Trophoblast cell (in vitro differentiated cells and primary cell): ENCODE data around the gene AGBL1.
A peak's percentile ranks its signal among the peaks of the same experiment; 100 is the strongest.

Experiments
- DNase-seq, 2 donors: peaks; one replicate each; pipeline ENCODE4 v3.0.0-alpha.2; 2016
- H2AFZ ChIP-seq: 2 replicates; pipeline ENCODE4 v1.6.1; 2013; ENCODE audit warnings: low read length, moderate library complexity, mild to moderate bottlenecking; ENCODE audit not compliant: insufficient read depth, poor library complexity
- H2AK5ac ChIP-seq: 2 replicates; pipeline ENCODE4 v1.6.1; 2013; ENCODE audit warnings: mild to moderate bottlenecking, low read length
- H2BK120ac ChIP-seq: 2 replicates; pipeline ENCODE4 v1.6.1; 2013; ENCODE audit warnings: low read length, mild to moderate bottlenecking, moderate library complexity; ENCODE audit not compliant: insufficient read depth, poor library complexity
- H2BK12ac ChIP-seq: 2 replicates; pipeline ENCODE4 v1.6.1; 2013; ENCODE audit warnings: mild to moderate bottlenecking, low read length, moderate library complexity
- H2BK5ac ChIP-seq: 2 replicates; pipeline ENCODE4 v1.6.1; 2013; ENCODE audit warnings: low read length, low read depth, moderate library complexity, mild to moderate bottlenecking; ENCODE audit not compliant: poor library complexity
- H3K14ac ChIP-seq: 2 replicates; pipeline ENCODE4 v1.6.1; 2013; ENCODE audit warnings: mild to moderate bottlenecking, low read length
- H3K18ac ChIP-seq: 2 replicates; pipeline ENCODE4 v1.6.1; 2013; ENCODE audit warnings: mild to moderate bottlenecking, low read length
- H3K23ac ChIP-seq: 2 replicates; pipeline ENCODE4 v1.6.1; 2013; ENCODE audit warnings: low read length
- H3K27ac ChIP-seq: 2 replicates; pipeline ENCODE4 v1.5.1; 2013; ENCODE audit warnings: low read depth, mild to moderate bottlenecking, inconsistent platforms, low read length, moderate library complexity
- H3K27me3 ChIP-seq: 2 replicates; pipeline ENCODE4 v1.6.1; 2013; ENCODE audit warnings: inconsistent platforms, mild to moderate bottlenecking, low read length, moderate library complexity; ENCODE audit not compliant: insufficient read depth
- H3K36me3 ChIP-seq, 2 experiments: 1 replicate in 1 of 2; 2 replicates in 1 of 2; pipeline ENCODE4 v1.6.1; 2013; ENCODE audit warnings: low read length in 2 of 2, mild to moderate bottlenecking in 2 of 2, moderate library complexity in 1 of 2; ENCODE audit not compliant: insufficient read depth in 2 of 2, control insufficient read depth in 1 of 2
- H3K4ac ChIP-seq: 2 replicates; pipeline ENCODE4 v1.6.1; 2013; ENCODE audit warnings: low read depth, mild to moderate bottlenecking, low read length, moderate library complexity
- H3K4me1 ChIP-seq, 2 experiments: 1 replicate in 1 of 2; 2 replicates in 1 of 2; pipeline ENCODE4 v1.6.1; 2013; ENCODE audit warnings: low read length in 2 of 2, mild to moderate bottlenecking in 2 of 2, moderate library complexity in 1 of 2; ENCODE audit not compliant: insufficient read depth in 2 of 2, control insufficient read depth in 1 of 2
- H3K4me2 ChIP-seq: 2 replicates; pipeline ENCODE4 v1.6.1; 2013; ENCODE audit warnings: inconsistent platforms, mild to moderate bottlenecking, low read length, moderate library complexity
- H3K4me3 ChIP-seq: 2 replicates; pipeline ENCODE4 v1.5.1; 2013; ENCODE audit warnings: mild to moderate bottlenecking, low read depth, low read length, inconsistent platforms
- H3K79me1 ChIP-seq: one replicate; pipeline ENCODE4 v1.6.1; 2013; ENCODE audit warnings: low read length
- H3K79me2 ChIP-seq: 2 replicates; pipeline ENCODE4 v1.6.1; 2013; ENCODE audit warnings: low read length, mild to moderate bottlenecking; ENCODE audit not compliant: control insufficient read depth, insufficient read depth, poor library complexity
- H3K9ac ChIP-seq: 2 replicates; pipeline ENCODE4 v1.6.1; 2013; ENCODE audit warnings: mild to moderate bottlenecking, low read length
- H3K9me3 ChIP-seq: 2 replicates; pipeline ENCODE4 v1.6.1; 2013; ENCODE audit warnings: low read depth, mild to moderate bottlenecking, control low read depth, inconsistent platforms, low read length; ENCODE audit not compliant: insufficient read depth
- H4K12ac ChIP-seq: 2 replicates; pipeline ENCODE4 v1.6.1; 2013; ENCODE audit warnings: low read depth, mild to moderate bottlenecking, low read length, moderate library complexity
- H4K8ac ChIP-seq: 2 replicates; pipeline ENCODE4 v1.6.1; 2013; ENCODE audit warnings: low read depth, mild to moderate bottlenecking, low read length, moderate library complexity
- H4K91ac ChIP-seq: one replicate; pipeline ENCODE4 v1.6.1; 2013; ENCODE audit warnings: low read depth, mild to moderate bottlenecking, low read length, moderate library complexity
- WGBS: extraction: QIAGEN DNeasy Blood & Tissue Kit; methylation state at CpG from one replicate; pipeline ENCODE4 v1.1.7; 2013; ENCODE audit warnings: missing lambda C conversion rate; ENCODE audit not compliant: insufficient read length, insufficient coverage; ENCODE audit errors: extremely low coverage; 5-methylcytosine and 5-hydroxymethylcytosine counted together

AGBL1 gene

DNA sequence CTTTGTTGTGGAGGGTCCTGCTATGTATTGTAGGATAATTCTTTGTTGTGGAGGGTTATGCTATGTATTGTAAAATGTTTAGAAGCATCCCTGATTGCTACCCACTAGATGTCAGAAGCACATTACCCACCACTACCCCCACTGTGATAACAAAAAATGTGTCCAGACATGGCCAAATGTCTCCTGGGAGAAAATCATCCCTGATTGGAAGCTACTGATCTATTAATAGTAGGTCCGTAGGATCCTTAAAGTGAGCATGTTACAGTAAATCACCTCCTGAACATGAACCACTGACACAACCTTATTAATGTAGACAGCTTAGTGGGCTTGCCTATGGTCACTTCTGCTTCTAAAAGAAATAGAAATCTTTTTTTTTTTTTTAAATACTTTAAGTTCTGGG is 884.6 kb downstream of the AGBL1 start:
- Histone ChIP-seq H3K4me3 (no peak overlapping the region), H4K8ac (no peak overlapping the region), H3K27ac (no peak overlapping the region), H3K9ac (no peak overlapping the region), H3K14ac (no peak overlapping the region), H2BK5ac (no peak overlapping the region), H4K12ac (no peak overlapping the region), H3K79me1 (no peaks in the 10 kb centered on the region), H2AFZ (no peak overlapping the region), H2BK120ac (no peak overlapping the region), H3K23ac (no peak overlapping the region), H3K4me2 (no peak overlapping the region), H3K27me3 (no peaks in the 10 kb centered on the region), H2AK5ac (no peak overlapping the region), H4K91ac (no peak overlapping the region), H3K4me1 (no peaks in the 10 kb centered on the region), H3K36me3 (no peaks in the 10 kb centered on the region), H3K4ac (no peak overlapping the region), H3K79me2 (no peaks in the 10 kb centered on the region), H3K18ac (no peak overlapping the region), H2BK12ac (no peak overlapping the region), H3K9me3 (no peaks in the 10 kb centered on the region)
- WGBS = no CpG with 5 or more reads among the region's 1 CpG
- DNase-seq = no peak

DNA sequence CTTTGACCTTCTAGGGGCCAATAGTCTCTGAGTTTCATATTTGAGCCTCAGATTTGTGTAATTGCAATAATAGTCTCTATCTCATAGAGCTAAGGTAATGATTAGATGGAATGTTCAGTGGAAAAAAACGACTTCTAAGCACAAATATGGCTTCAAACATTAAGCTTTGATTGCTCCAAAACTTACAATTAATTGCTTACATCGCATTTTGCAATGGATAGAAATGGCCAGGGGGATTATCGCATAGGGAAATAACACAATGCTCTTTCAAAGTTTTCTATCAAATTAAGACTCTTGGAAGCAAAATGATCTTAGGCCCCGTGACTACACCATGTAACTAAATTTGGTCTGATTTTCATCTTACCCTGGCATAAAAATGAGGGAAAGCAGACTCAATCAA is 888.6 kb downstream of the AGBL1 start:
- WGBS = no CpG with 5 or more reads among the region's 4 CpGs
- Histone ChIP-seq H3K9ac (no peak overlapping the region), H3K27ac (no peak overlapping the region)

DNA sequence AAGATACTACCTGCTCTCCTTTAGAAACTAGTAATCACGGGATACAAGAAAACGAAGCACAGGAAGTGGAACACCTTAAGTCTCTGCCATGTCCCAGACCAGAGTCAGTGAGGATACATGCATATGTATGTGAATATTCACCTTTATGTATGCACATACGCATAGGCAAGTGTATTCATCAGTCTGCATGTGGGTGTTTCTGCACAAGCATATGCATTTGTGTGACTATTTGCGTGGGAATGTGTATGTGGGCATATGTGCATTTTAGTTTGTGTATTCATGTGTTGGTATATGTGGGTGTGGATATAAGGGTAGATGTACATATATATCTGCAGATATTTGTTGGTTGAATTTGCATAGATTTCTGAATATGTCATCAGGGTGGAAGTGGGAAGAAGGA is 889.7 kb downstream of the AGBL1 start:
- no peak overlapping the region for H2BK120ac ChIP-seq
- H2AFZ ChIP-seq = no peak overlapping the region
- no peak overlapping the region for H3K4ac ChIP-seq
- H2BK5ac ChIP-seq = no peak overlapping the region
- H3K14ac ChIP-seq = no peak overlapping the region
- H3K23ac ChIP-seq = no peak overlapping the region
- no peaks in the 10 kb centered on the region for H3K79me1 ChIP-seq
- H3K27me3 ChIP-seq = no peaks in the 10 kb centered on the region
- no peak overlapping the region for H4K12ac ChIP-seq
- DNase-seq = peak in 1 of 2 donors; percentile 20
- no peak overlapping the region for H3K27ac ChIP-seq
- no peak overlapping the region for H3K4me2 ChIP-seq
- no peak overlapping the region for H2AK5ac ChIP-seq
- no peak overlapping the region for H4K8ac ChIP-seq
- no peaks in the 10 kb centered on the region for H3K4me1 ChIP-seq
- H2BK12ac ChIP-seq = no peak overlapping the region
- no peak overlapping the region for H4K91ac ChIP-seq
- H3K4me3 ChIP-seq = no peak overlapping the region
- H3K9ac ChIP-seq = no peak overlapping the region
- no peaks in the 10 kb centered on the region for H3K36me3 ChIP-seq
- no peak overlapping the region for H3K18ac ChIP-seq
- no CpG with 5 or more reads among the region's 4 CpGs for WGBS
- no peaks in the 10 kb centered on the region for H3K9me3 ChIP-seq
- H3K79me2 ChIP-seq = no peaks in the 10 kb centered on the region

More for the DNA sequence above, 888.6 kb downstream of the AGBL1 start:
- Histone ChIP-seq H3K23ac (no peak overlapping the region), H3K4me2 (no peak overlapping the region), H2BK120ac (no peak overlapping the region), H3K27me3 (no peaks in the 10 kb centered on the region), H3K79me1 (no peaks in the 10 kb centered on the region), H2BK12ac (no peak overlapping the region), H2AFZ (no peak overlapping the region), H4K8ac (no peak overlapping the region), H3K79me2 (no peaks in the 10 kb centered on the region), H3K4me1 (no peaks in the 10 kb centered on the region), H3K18ac (no peak overlapping the region), H3K4me3 (no peak overlapping the region), H4K91ac (no peak overlapping the region), H3K4ac (no peak overlapping the region), H4K12ac (no peak overlapping the region), H3K9me3 (no peaks in the 10 kb centered on the region), H2AK5ac (no peak overlapping the region), H3K14ac (no peak overlapping the region), H2BK5ac (no peak overlapping the region), H3K36me3 (no peaks in the 10 kb centered on the region)
- no peak for DNase-seq

DNA sequence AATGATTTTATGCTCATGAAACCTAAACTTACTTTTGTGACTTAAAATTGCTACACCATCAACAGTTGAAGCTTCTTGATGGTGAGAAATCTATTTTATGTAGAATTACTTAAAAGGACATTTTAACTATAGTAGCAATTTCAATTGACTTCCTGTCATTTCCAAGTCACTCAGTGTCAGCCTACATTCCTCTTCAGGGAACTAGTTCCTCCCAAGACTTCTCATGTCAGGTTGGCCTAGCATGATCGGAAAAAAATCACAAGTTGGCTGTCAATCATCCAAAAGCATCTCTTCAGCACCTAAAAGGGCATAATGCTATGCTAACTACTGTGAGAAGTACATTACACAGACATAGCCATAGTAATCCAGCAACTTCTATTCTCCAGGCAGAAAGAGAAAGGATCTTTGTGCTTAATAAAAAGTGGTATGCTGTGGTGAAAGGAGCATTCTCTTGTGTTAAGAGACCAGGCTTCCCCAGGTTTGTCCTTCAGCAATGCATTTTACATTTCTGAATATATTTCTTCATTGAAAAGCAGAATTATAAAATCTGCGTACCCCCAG is 893.7 kb downstream of the AGBL1 start:
- no peak overlapping the region for H4K8ac ChIP-seq
- H3K4me1 ChIP-seq = no peaks in the 10 kb centered on the region

More for the DNA sequence above, 893.7 kb downstream of the AGBL1 start:
- Histone ChIP-seq H3K23ac (no peak overlapping the region), H3K4ac (no peak overlapping the region), H3K79me1 (no peaks in the 10 kb centered on the region), H2AFZ (no peak overlapping the region), H3K18ac (no peak overlapping the region), H4K12ac (no peak overlapping the region), H3K4me2 (no peak overlapping the region), H3K36me3 (no peaks in the 10 kb centered on the region), H2AK5ac (no peak overlapping the region), H3K27ac (no peak overlapping the region), H2BK12ac (no peak overlapping the region), H3K27me3 (no peaks in the 10 kb centered on the region), H4K91ac (no peak overlapping the region), H3K4me3 (no peak overlapping the region), H3K9me3 (no peaks in the 10 kb centered on the region), H3K79me2 (no peaks in the 10 kb centered on the region), H2BK5ac (no peak overlapping the region), H2BK120ac (no peak overlapping the region), H3K9ac (no peak overlapping the region), H3K14ac (no peak overlapping the region)
- DNase-seq = no peak
- WGBS = no CpG with 5 or more reads among the region's 2 CpGs
